ENCODE measurements around the gene CHRND.

CHRND gene

DNA sequence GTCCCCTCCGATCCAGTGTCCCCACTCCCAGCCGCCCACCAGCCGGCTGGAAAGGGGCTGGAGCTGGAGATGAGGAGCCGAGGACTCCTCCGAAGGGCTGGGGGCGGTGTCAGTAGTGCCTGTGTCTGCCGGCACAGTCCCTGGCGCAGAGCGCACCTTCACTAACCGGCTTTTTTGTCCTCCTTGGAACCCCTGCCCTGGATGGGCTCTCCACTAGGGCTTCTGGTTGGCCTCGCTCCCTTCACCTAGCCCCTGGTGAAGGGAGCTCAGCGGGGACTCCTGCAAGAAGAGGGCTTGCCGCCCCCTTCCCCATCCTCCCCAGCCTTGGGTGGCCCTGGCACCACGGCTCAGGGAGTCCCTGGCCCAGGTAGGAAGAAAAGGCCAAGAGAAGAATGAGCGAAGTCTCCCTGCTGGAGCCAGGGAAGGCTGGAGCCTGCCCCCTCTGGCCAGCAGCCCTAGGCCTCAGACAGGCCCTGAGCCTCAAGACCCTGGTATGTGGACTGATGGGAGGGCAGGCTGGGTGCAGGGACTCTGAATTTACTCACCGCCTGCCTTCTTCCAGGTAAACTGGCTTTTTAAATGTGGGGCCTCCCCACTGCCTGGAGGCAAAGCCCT, 37.8 kb upstream of the CHRND start:
- Histone ChIP-seq H3K4me3 (ENCODE audit: low read depth in 1 of 5, low read length in 5 of 5) (no peak overlapping the region), H3K9ac (ENCODE audit: low read length in 5 of 5) (no peak overlapping the region), H3K36me3 (ENCODE audit: control insufficient read depth in 5 of 5, insufficient read depth in 5 of 5, low read length in 5 of 5) (no peaks in the 10 kb centered on the region), H3K27ac (ENCODE audit: low read depth, low read length) (no peak overlapping the region), H3K9me3 (ENCODE audit: control insufficient read depth in 5 of 5, low read length in 5 of 5) (no peaks in the 10 kb centered on the region), H3K27me3 (ENCODE audit: control insufficient read depth in 5 of 5, insufficient read depth in 4 of 5, low read length in 5 of 5) (peaks cover 45 to 65% (median 56%) of the 10 kb centered on the region in 5 donors), H3K4me1 (ENCODE audit: control insufficient read depth in 5 of 5, insufficient read depth in 5 of 5, low read length in 5 of 5) (peaks cover 0 to 24% (median 12%) of the 10 kb centered on the region in 5 donors)

DNA sequence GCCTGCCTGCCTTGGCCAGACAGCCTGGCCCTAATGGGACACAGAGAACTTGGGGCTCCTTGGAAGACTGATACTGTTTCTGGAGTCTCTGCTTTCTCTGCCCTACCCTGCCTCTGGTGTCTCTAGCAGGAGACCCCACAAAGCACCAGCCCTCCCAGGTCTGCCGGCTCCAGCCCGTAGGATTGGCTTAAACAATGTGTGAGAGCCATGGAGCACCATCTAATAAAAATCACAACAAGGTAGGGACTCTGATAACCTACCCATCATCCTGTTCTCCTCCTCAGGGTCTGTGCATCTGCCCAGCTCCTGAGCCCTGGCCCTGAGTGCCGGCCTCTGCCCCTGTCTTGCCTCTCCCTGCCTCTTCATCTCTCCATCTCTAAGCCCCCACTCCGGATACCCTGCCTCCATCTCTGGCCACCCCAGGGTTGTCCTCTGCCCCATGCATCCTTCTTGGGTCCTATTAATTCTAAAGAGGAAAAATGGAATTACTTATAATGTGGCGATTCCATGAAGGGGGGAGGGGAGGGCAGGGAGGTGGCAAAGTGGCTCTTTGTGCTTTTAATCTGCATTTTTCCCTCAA, 37.1 kb upstream of the CHRND start:
- Histone ChIP-seq H3K36me3 (ENCODE audit: control insufficient read depth in 5 of 5, insufficient read depth in 5 of 5, low read length in 5 of 5) (no peaks in the 10 kb centered on the region), H3K4me3 (ENCODE audit: low read depth in 1 of 5, low read length in 5 of 5) (no peak overlapping the region), H3K9me3 (ENCODE audit: control insufficient read depth in 5 of 5, low read length in 5 of 5) (no peaks in the 10 kb centered on the region), H3K27ac (ENCODE audit: low read depth, low read length) (no peak overlapping the region), H3K27me3 (ENCODE audit: control insufficient read depth in 5 of 5, insufficient read depth in 4 of 5, low read length in 5 of 5) (peaks cover 40 to 60% (median 54%) of the 10 kb centered on the region in 5 donors), H3K9ac (ENCODE audit: low read length in 5 of 5) (no peak overlapping the region), H3K4me1 (ENCODE audit: control insufficient read depth in 5 of 5, insufficient read depth in 5 of 5, low read length in 5 of 5) (peaks cover 0 to 24% (median 12%) of the 10 kb centered on the region in 5 donors)

DNA sequence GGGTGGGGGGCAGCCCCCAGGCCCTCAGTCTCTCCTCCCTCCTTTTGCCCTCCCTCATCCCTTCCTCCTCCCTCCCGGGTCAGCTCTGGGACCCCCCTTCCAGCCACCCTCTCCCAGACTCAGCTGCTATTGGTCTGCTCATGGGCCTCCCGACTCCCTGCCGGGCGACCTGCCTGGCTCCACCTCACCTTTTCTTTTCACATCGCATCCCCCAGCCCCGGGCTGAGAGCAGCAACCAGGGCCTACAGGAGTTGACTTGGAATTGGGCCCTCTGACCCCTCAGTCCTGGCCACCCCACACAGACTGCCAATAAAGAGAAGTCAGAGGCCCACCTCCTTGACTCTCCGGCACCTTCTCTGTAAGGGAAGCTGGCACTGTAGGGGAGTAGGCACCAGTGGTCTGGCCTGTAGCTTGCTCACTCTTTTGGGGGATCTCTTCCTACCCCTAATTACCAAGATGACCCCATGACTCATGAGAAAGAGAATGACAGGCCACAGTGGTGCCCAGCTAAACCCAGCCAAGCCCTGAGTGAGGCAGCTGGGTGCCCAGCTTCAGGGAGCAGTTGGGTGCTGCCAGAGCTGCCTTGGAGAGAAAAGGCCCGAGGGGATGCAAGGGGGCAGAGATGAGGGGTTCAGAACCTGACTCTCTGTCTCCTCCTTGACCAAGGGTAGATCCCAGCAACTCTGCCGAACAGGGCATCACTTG, 36.3 kb upstream of the CHRND start:
- Histone ChIP-seq H3K36me3 (ENCODE audit: control insufficient read depth in 5 of 5, insufficient read depth in 5 of 5, low read length in 5 of 5) (no peaks in the 10 kb centered on the region), H3K4me1 (ENCODE audit: control insufficient read depth in 5 of 5, insufficient read depth in 5 of 5, low read length in 5 of 5) (peaks cover 0 to 24% (median 12%) of the 10 kb centered on the region in 5 donors), H3K9ac (ENCODE audit: low read length in 5 of 5) (no peak overlapping the region), H3K9me3 (ENCODE audit: control insufficient read depth in 5 of 5, low read length in 5 of 5) (no peaks in the 10 kb centered on the region), H3K27me3 (ENCODE audit: control insufficient read depth in 5 of 5, insufficient read depth in 4 of 5, low read length in 5 of 5) (peaks cover 35 to 51% (median 46%) of the 10 kb centered on the region in 5 donors), H3K4me3 (ENCODE audit: low read depth in 1 of 5, low read length in 5 of 5) (no peak overlapping the region), H3K27ac (ENCODE audit: low read depth, low read length) (no peak overlapping the region)

- Histone ChIP-seq H3K9me3 (ENCODE audit: control insufficient read depth in 5 of 5, low read length in 5 of 5) (no peaks in the 10 kb centered on the region), H3K27me3 (ENCODE audit: control insufficient read depth in 5 of 5, insufficient read depth in 4 of 5, low read length in 5 of 5) (peaks cover 27 to 43% (median 38%) of the 10 kb centered on the region in 5 donors), H3K9ac (ENCODE audit: low read length in 5 of 5) (no peak overlapping the region)
Observed at GRCh38 chr2:232490221-232491138, 35.5 kb upstream of the CHRND start.

DNA sequence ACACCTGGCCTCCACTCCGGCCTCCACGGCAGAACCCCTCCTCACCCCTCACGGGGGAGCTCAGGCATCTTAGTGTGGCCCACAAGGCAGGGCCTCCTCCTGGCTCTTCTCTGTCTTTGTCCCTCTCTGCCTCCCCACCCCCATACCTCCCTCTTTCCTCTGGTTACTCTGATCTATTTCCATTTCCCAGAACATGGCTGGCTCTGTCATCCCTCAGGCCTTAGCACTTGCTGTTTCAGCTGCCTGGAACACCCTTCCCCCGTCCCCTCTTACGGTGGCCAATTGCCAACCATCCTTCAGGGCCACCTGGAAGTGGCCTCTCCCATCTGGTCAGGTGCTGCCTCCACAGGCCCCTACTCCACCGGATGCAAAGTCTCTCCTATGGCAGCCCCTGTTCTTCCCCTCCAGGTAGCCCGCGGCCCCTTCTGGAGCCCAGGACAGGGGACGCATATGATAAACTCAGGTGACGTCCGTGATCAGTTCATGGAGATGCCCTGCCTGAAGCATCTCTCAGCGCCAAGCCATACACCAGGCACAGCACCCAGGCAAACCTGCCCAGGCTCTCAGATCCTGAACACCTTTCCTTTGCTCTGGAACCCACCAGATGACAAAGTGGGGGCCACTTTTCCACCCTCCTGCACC, 34.7 kb upstream of the CHRND start:
- Histone ChIP-seq H3K4me1 (ENCODE audit: control insufficient read depth in 5 of 5, insufficient read depth in 5 of 5, low read length in 5 of 5) (peaks cover 0 to 12% (median 5%) of the 10 kb centered on the region in 5 donors), H3K27ac (ENCODE audit: low read depth, low read length) (no peak overlapping the region), H3K27me3 (ENCODE audit: control insufficient read depth in 5 of 5, insufficient read depth in 4 of 5, low read length in 5 of 5) (peaks cover 22 to 38% (median 30%) of the 10 kb centered on the region in 5 donors)

More at GRCh38 chr2:232490221-232491138, 35.5 kb upstream of the CHRND start:
- H3K4me3 ChIP-seq (ENCODE audit: low read depth in 1 of 5, low read length in 5 of 5): no peak overlapping the region
- H3K4me1 ChIP-seq (ENCODE audit: control insufficient read depth in 5 of 5, insufficient read depth in 5 of 5, low read length in 5 of 5): peaks cover 0 to 19% (median 9%) of the 10 kb centered on the region in 5 donors
- no peak overlapping the region for H3K27ac ChIP-seq (ENCODE audit: low read depth, low read length)
- no peaks in the 10 kb centered on the region for H3K36me3 ChIP-seq (ENCODE audit: control insufficient read depth in 5 of 5, insufficient read depth in 5 of 5, low read length in 5 of 5)

GRCh38 chr2:232492236-232492848, 33.6 kb upstream of the CHRND start:
- Histone ChIP-seq H3K4me1 (ENCODE audit: control insufficient read depth in 5 of 5, insufficient read depth in 5 of 5, low read length in 5 of 5) (peaks cover 0 to 3% (median 0%) of the 10 kb centered on the region in 5 donors), H3K4me3 (ENCODE audit: low read depth in 1 of 5, low read length in 5 of 5) (no peak overlapping the region), H3K27ac (ENCODE audit: low read depth, low read length) (no peak overlapping the region), H3K36me3 (ENCODE audit: control insufficient read depth in 5 of 5, insufficient read depth in 5 of 5, low read length in 5 of 5) (no peaks in the 10 kb centered on the region), H3K27me3 (ENCODE audit: control insufficient read depth in 5 of 5, insufficient read depth in 4 of 5, low read length in 5 of 5) (peaks cover 14 to 31% (median 25%) of the 10 kb centered on the region in 5 donors), H3K9ac (ENCODE audit: low read length in 5 of 5) (no peak overlapping the region), H3K9me3 (ENCODE audit: control insufficient read depth in 5 of 5, low read length in 5 of 5) (no peaks in the 10 kb centered on the region)

More for the DNA sequence above, 34.7 kb upstream of the CHRND start:
- H3K4me3 ChIP-seq (ENCODE audit: low read depth in 1 of 5, low read length in 5 of 5): no peak overlapping the region
- H3K36me3 ChIP-seq (ENCODE audit: control insufficient read depth in 5 of 5, insufficient read depth in 5 of 5, low read length in 5 of 5): no peaks in the 10 kb centered on the region
- no peaks in the 10 kb centered on the region for H3K9me3 ChIP-seq (ENCODE audit: control insufficient read depth in 5 of 5, low read length in 5 of 5)
- no peak overlapping the region for H3K9ac ChIP-seq (ENCODE audit: low read length in 5 of 5)

DNA sequence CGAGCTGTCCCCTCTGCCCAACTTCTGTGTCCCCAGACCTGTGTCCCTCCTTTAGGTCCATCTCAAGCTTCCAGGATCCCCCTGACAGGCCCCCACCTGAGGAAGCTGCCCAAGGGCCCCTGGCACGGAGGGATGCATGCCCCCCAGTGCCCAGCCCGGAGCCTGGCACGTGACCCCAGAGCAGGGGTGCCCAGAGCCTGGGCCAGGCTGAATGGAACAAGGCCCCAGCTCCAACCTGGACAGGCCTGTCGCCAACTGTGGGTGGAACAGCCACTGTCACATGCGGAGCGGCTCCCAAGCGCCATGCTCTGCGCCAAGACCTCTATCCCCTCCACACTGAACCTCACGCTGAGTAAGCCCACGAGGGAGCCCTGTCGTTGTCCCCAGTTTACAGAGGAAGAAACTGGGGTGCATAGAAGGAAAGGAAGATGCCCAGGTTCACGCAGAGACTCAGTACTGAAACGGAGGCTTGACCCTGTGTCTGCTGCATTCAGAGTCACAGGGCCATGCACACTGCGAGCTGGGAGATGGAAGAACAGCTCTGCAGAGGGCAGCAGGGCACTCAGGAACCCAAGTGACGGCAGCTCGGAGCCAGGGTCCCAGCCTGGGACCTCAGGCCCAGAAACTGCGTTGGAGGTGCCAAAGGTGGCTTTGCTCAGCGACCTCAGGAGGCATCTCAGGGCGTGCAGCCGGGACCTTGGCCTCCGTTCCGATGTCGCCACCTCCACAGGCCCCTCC, 32.8 kb upstream of the CHRND start:
- no peaks in the 10 kb centered on the region for H3K9me3 ChIP-seq (ENCODE audit: control insufficient read depth in 5 of 5, low read length in 5 of 5)
- H3K36me3 ChIP-seq (ENCODE audit: control insufficient read depth in 5 of 5, insufficient read depth in 5 of 5, low read length in 5 of 5): no peaks in the 10 kb centered on the region
- H3K4me1 ChIP-seq (ENCODE audit: control insufficient read depth in 5 of 5, insufficient read depth in 5 of 5, low read length in 5 of 5): no peaks in the 10 kb centered on the region
- H3K4me3 ChIP-seq (ENCODE audit: low read depth in 1 of 5, low read length in 5 of 5): no peak overlapping the region
- no peak overlapping the region for H3K27ac ChIP-seq (ENCODE audit: low read depth, low read length)
- no peak overlapping the region for H3K9ac ChIP-seq (ENCODE audit: low read length in 5 of 5)
- peaks cover 11 to 31% (median 22%) of the 10 kb centered on the region in 5 donors for H3K27me3 ChIP-seq (ENCODE audit: control insufficient read depth in 5 of 5, insufficient read depth in 4 of 5, low read length in 5 of 5)

GRCh38 chr2:232493701-232494474, 32.1 kb upstream of the CHRND start:
- H3K9me3 ChIP-seq (ENCODE audit: control insufficient read depth in 5 of 5, low read length in 5 of 5): no peaks in the 10 kb centered on the region
- H3K9ac ChIP-seq (ENCODE audit: low read length in 5 of 5): no peak overlapping the region
- no peaks in the 10 kb centered on the region for H3K4me1 ChIP-seq (ENCODE audit: control insufficient read depth in 5 of 5, insufficient read depth in 5 of 5, low read length in 5 of 5)
- peaks cover 7 to 25% (median 21%) of the 10 kb centered on the region in 5 donors for H3K27me3 ChIP-seq (ENCODE audit: control insufficient read depth in 5 of 5, insufficient read depth in 4 of 5, low read length in 5 of 5)
- no peak overlapping the region for H3K4me3 ChIP-seq (ENCODE audit: low read depth in 1 of 5, low read length in 5 of 5)
- no peak overlapping the region for H3K27ac ChIP-seq (ENCODE audit: low read depth, low read length)
- H3K36me3 ChIP-seq (ENCODE audit: control insufficient read depth in 5 of 5, insufficient read depth in 5 of 5, low read length in 5 of 5): no peaks in the 10 kb centered on the region
